Activated B cell treated with CpG ODN at 0.5 μM for 24 hours (primary cell): ENCODE data around the gene TRIM72. TPM values are rescaled to one million over a fixed set of nuclear protein-coding genes. Genes with fewer than 3 reads are reported as not detected.
A peak's percentile ranks its signal among the peaks of the same experiment; 100 is the strongest.

Experiments
- ATAC-seq: fragments of 200-7000 bp; cut with Tn5 transposase; one replicate; pipeline ENCODE4 v1.10.0; 2021; ENCODE audit warnings: low read depth, mild to moderate bottlenecking, moderate library complexity
- CTCF ChIA-PET: fragments of 350-600 bp; sonication (Branson Sonifier 250); formaldehyde crosslinking; loops from one replicate; lab custom pipeline; 2021; ENCODE audit warnings: antibody characterized with exemption; lab: Charles Lee
- POLR2A ChIA-PET: fragments of 350-600 bp; sonication (Branson Sonifier 250); formaldehyde crosslinking; loops from one replicate; lab custom pipeline; 2021; ENCODE audit warnings: antibody characterized with exemption; lab: Charles Lee
- DNase-seq: peaks from one replicate; pipeline ENCODE4 v3.0.0; 2022
- H3K27ac Mint-ChIP-seq: one replicate; pipeline ENCODE4 v1.8.0; 2020; ENCODE audit warnings: mixed read lengths
- H3K27me3 Mint-ChIP-seq: one replicate; pipeline ENCODE4 v1.8.0; 2021; ENCODE audit warnings: mixed read lengths
- H3K36me3 Mint-ChIP-seq: one replicate; pipeline ENCODE4 v1.8.0; 2021; ENCODE audit warnings: low read depth, mixed read lengths
- H3K4me1 Mint-ChIP-seq: one replicate; pipeline ENCODE4 v1.8.0; 2021; ENCODE audit warnings: mixed read lengths
- H3K4me3 Mint-ChIP-seq: one replicate; pipeline ENCODE4 v1.8.0; 2020; ENCODE audit warnings: mild to moderate bottlenecking, mixed read lengths
- H3K9me3 Mint-ChIP-seq: one replicate; pipeline ENCODE4 v1.8.0; 2020; ENCODE audit warnings: mixed read lengths
- intact Hi-C: fragments of 100-400 bp; cut with micrococcal nuclease; formaldehyde crosslinking; loops from one replicate; pipeline ENCODE4 v1.15.1; 2024
- total RNA-seq: library from RNA; stranded (reverse); gene quantifications from 2 replicates; pipeline ENCODE4 v1.2.3, GENCODE V29; 2022
- TF ChIP-seq, protein P1 (sequence below): fragments of 200-600 bp; IDR thresholded peaks from one replicate; pipeline ENCODE4 v1.8.0; 2022; ENCODE audit warnings: antibody characterized with exemption, mild to moderate bottlenecking

TRIM72 gene
- total RNA-seq, 1 donor from 2014 or later: 0.16 TPM

DNA sequence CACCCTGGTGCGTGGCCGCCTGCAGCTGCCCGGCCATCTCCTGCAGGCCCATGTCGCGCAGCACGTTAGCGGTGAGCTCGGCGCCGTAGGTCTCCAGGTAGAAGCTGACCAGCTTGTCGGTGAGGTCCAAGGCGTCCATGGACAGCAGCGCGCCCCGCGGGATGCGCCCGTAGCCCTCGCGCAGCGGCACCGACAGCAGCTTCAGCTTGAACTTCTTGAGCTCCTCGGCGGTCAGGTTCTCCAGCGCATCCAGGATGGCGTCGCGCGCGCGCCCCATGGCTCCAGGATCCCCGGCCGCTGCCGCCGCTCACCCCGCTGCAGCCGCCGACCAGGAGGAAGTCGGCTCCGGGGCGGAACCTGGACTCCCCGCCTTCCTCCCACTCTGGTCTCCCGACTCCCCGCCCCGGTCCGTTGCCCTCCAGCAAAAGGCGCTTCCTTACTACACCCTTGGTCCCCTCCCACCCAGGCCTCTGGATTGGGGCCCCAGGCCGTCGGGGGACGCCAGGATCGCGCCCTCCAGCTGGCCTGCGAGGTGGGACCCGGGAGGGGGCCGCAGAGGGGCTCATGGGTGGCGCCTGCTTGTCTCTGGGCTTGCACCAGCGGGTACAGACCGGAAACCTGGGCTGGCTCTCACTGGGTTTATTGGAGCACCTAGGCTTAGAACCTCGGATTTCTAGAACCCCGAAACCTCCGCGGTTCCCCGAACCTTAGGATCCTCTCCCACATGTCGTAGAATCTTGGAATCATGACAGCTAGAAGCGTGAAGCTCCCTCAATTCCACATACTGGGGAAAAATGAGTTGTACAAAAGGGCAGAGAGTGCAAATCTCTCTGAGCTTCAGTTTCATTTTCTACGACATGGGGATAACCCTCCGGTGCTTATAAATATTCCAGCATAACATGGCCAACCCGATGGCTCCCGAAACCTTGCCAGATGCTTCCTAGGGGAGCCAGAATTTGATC is 11.2 kb upstream of the TRIM72 start, which contains the start of gene PYCARD:
TSS of gene PYCARD (minus strand) at position 347 of the 962 bp plus-strand sequence. CDS start at position 277, 70 bp downstream.
- H3K36me3 Mint-ChIP-seq: peaks cover 28% of the 10 kb centered on the region
- H3K4me1 Mint-ChIP-seq: peaks cover 56% of the 10 kb centered on the region
- DNase-seq (peak; percentile 61), ATAC-seq (peak; percentile 32)
- no peaks in the 10 kb centered on the region for H3K27me3 Mint-ChIP-seq
- intact Hi-C loops: loop anchor here (1.0 to 5.0 kb wide), 5 partner anchors 14 to 131 kb away; partner anchors contain the start of genes FUS and ITGAM
- H3K4me3 Mint-ChIP-seq: peak within 1 kb of the TSS; percentile 91
- TF ChIP-seq, protein P1, sequence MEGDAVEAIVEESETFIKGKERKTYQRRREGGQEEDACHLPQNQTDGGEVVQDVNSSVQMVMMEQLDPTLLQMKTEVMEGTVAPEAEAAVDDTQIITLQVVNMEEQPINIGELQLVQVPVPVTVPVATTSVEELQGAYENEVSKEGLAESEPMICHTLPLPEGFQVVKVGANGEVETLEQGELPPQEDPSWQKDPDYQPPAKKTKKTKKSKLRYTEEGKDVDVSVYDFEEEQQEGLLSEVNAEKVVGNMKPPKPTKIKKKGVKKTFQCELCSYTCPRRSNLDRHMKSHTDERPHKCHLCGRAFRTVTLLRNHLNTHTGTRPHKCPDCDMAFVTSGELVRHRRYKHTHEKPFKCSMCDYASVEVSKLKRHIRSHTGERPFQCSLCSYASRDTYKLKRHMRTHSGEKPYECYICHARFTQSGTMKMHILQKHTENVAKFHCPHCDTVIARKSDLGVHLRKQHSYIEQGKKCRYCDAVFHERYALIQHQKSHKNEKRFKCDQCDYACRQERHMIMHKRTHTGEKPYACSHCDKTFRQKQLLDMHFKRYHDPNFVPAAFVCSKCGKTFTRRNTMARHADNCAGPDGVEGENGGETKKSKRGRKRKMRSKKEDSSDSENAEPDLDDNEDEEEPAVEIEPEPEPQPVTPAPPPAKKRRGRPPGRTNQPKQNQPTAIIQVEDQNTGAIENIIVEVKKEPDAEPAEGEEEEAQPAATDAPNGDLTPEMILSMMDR: no peak
- H3K27ac Mint-ChIP-seq: peak within 1 kb of the TSS; percentile 86
- ChIA-PET CTCF (interaction anchor here (0.8 to 2.4 kb wide), 5 partner anchors 9 to 180 kb away, joined by 3 to 20 read pairs (median 5); partner anchors contain the start of gene PYDC1), POLR2A (interaction anchor here (0.5 to 7.0 kb wide), 26 partner anchors 9 to 1229 kb away, joined by 3 to 146 read pairs (median 6); partner anchors contain the start of genes ARMC5, FUS, ITGAM and KAT8)
- no peaks in the 10 kb centered on the region for H3K9me3 Mint-ChIP-seq

DNA sequence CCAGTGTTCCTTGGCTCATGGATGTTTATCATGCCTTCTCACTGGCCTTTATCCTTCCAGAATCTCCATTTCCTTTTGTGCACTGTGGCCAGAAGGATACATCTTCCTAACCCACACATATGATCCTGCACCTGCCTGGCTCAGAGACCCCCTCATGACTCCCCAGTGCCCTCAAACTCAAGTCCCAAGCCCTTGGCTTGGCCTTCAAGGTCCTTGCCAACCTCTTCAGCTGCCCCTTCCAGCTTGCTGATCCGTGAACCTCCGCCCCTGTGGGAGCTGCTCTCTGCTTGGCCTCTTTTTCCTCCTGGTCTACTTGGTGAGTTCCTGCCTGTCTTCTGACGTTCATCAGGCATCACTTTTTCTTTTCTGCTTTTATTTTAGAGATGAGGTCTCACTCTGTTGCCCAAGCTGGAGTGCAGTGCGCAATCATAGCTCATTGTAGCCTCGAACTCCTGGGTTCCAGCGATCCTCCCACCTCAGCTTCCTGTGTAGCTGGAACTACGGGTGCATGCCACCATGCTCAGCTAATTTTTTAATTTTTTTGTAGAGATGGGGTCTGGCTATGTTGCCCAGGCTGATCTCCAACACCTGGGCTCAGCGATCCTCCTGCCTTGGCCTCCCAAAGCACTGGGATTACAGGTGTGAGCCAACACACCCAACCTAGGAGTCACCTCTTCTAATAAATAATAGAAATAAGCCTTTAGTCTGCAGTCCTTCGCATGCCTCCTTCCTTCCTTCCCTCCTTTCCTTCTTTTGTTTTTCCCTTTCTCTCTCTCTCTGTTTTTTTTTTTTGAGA is 8.8 kb upstream of the TRIM72 start:
- Mint-ChIP-seq H3K4me3 (peak overlapping the region; percentile 8), H3K27ac (peak overlapping the region; percentile 14), H3K27me3 (no peaks in the 10 kb centered on the region), H3K4me1 (peaks cover 38% of the 10 kb centered on the region), H3K36me3 (peaks cover 6% of the 10 kb centered on the region), H3K9me3 (no peaks in the 10 kb centered on the region)
- intact Hi-C loops: loop anchor here (5.0 kb wide), 2 partner anchors 37 to 52 kb away; partner anchors contain the start of gene ITGAM
- DNase-seq (no peak), ATAC-seq (no peak)
- ChIA-PET CTCF (no interaction called here), POLR2A (interaction anchor here (0.6 to 1.2 kb wide), 8 partner anchors 10 to 86 kb away, joined by 3 to 9 read pairs (median 4); partner anchors contain the start of genes FUS and ITGAM)
- TF ChIP-seq, protein P1: no peak

DNA sequence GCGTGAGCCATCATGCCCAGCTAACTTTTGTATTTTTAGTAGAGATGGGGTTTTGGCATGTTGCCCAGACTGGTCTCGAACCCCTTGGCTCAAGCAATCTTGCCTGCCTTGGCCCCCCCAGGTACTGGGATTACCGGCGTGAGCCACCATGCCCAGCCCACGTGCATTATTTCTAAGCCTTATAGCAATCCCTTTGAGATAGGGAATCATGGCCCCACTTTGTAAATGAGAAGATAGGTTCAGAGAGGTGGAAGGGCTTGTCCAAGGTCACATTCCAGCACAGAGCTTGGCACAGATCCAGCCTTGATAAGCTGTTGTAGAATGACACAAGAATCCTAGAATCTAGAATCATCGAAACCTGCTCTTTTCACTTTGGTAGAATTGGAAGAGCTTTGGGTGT is 7.1 kb upstream of the TRIM72 start:
- no peak overlapping the region for H3K4me3 Mint-ChIP-seq
- intact Hi-C loops: no loop called here
- ChIA-PET POLR2A (interaction anchor here (2.0 kb wide), 1 partner anchor 144 kb away, joined by 5 read pairs; no protein-coding TSS in a partner anchor), CTCF (no interaction called here)
- peaks cover 24% of the 10 kb centered on the region for H3K4me1 Mint-ChIP-seq
- no peaks in the 10 kb centered on the region for H3K27me3 Mint-ChIP-seq
- no peak overlapping the region for H3K27ac Mint-ChIP-seq
- H3K9me3 Mint-ChIP-seq: no peaks in the 10 kb centered on the region
- peaks cover 3% of the 10 kb centered on the region for H3K36me3 Mint-ChIP-seq
- DNase-seq: no peak
- TF ChIP-seq, protein P1: no peak
- no peak for ATAC-seq

DNA sequence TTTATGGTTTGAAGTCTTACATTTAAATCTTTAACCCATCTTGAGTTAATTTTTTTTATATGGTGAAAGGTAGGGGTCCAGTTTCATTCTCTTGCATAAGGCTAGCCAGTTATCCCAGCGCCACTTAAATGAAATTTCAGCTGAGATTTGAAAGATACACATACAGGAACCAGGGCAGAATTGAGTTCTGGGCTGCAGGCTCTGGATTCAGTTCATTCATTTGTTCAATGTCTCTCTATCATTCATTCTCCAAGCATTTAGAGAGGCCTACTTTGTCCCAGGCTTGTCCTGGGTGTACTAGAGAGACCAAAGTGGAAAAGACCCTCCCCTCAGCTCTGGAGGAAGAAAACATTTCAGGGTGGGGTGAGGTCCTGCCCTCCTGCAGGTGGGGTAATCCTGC is 577 bp upstream of the TRIM72 start:
- intact Hi-C loops: no loop called here
- no peaks in the 10 kb centered on the region for H3K36me3 Mint-ChIP-seq
- H3K4me3 Mint-ChIP-seq: peak overlapping the region; percentile 55
- DNase-seq (no peak), ATAC-seq (no peak)
- H3K27ac Mint-ChIP-seq: no peak overlapping the region
- H3K27me3 Mint-ChIP-seq: peaks cover 19% of the 10 kb centered on the region
- CTCF ChIA-PET: no interaction called here
- TF ChIP-seq, protein P1: no peak
- POLR2A ChIA-PET: interaction anchor here (0.6 to 5.1 kb wide), 3 partner anchors 11 to 110 kb away, joined by 3 to 34 read pairs (median 3); partner anchors contain the start of genes FUS and PYCARD
- peaks cover 48% of the 10 kb centered on the region for H3K4me1 Mint-ChIP-seq
- H3K9me3 Mint-ChIP-seq: no peaks in the 10 kb centered on the region
